Neutrophil (primary cell): ENCODE measurements around the gene CTBP2.

Experiments
- H3K27ac ChIP-seq: fragments of 200-600 bp; sonication (generic); 2 replicates; pipeline ENCODE4 v1.5.1; 2016; ENCODE audit warnings: mild to moderate bottlenecking, moderate library complexity
- H3K27me3 ChIP-seq: fragments of 200-600 bp; sonication (generic); 2 replicates; pipeline ENCODE4 v1.6.0; 2016; ENCODE audit warnings: mild to moderate bottlenecking
- H3K36me3 ChIP-seq: fragments of 200-600 bp; sonication (generic); 2 replicates; pipeline ENCODE4 v1.5.1; 2017
- H3K4me1 ChIP-seq, 2 experiments: fragments of 200-600 bp in 1 of 2; sonication (generic) in 1 of 2; 1 replicate in 1 of 2; 2 replicates in 1 of 2; pipeline versions ENCODE4 v1.5.1 to v1.6.1; 2013 to 2016; ENCODE audit warnings: low read depth in 1 of 2, low read length in 1 of 2, mild to moderate bottlenecking in 1 of 2, moderate library complexity in 1 of 2; ENCODE audit not compliant: control insufficient read depth in 1 of 2, insufficient read depth in 1 of 2
- H3K4me3 ChIP-seq, 2 experiments: fragments of 200-600 bp in 1 of 2; sonication (generic) in 1 of 2; 1 replicate in 1 of 2; 2 replicates in 1 of 2; pipeline ENCODE4 v1.5.1; 2013 to 2016; ENCODE audit warnings: low read depth in 1 of 2, low read length in 1 of 2, mild to moderate bottlenecking in 1 of 2, moderate library complexity in 1 of 2
- H3K9me3 ChIP-seq: fragments of 200-600 bp; sonication (generic); 2 replicates; pipeline ENCODE4 v1.5.1; 2016
- CTCF ChIP-seq: fragments of 200-600 bp; sonication (generic); IDR thresholded peaks from 2 replicates; pipeline ENCODE4 v1.5.1; 2016; ENCODE audit warnings: antibody characterized with exemption

Gene CTBP2

GRCh38 chr10:125066764-125067450 is 93.5 kb downstream of the CTBP2 start:
- no peaks in the 10 kb centered on the region for H3K36me3 ChIP-seq

GRCh38 chr10:125064681-125065492 is 95.5 kb downstream of the CTBP2 start:
- peaks cover 74 to 80% of the 10 kb centered on the region in 2 experiments for H3K4me1 ChIP-seq
- no peaks in the 10 kb centered on the region for H3K9me3 ChIP-seq
- TF ChIP-seq CTCF = no peak
- H3K27ac ChIP-seq = peak overlapping the region; percentile 93
- H3K27me3 ChIP-seq = no peaks in the 10 kb centered on the region
- H3K4me3 ChIP-seq = peak overlapping the region; percentile 55 to 67
- H3K36me3 ChIP-seq = no peaks in the 10 kb centered on the region

More at GRCh38 chr10:125066764-125067450, 93.5 kb downstream of the CTBP2 start:
- Histone ChIP-seq H3K9me3 (no peaks in the 10 kb centered on the region), H3K27ac (peak overlapping the region; percentile 93), H3K27me3 (no peaks in the 10 kb centered on the region), H3K4me3 (no peak overlapping the region), H3K4me1 (peaks cover 59 to 66% of the 10 kb centered on the region in 2 experiments)
- TF ChIP-seq CTCF = no peak

GRCh38 chr10:125063256-125063925 is 97.0 kb downstream of the CTBP2 start:
- Histone ChIP-seq H3K4me1 (peaks cover 70 to 74% of the 10 kb centered on the region in 2 experiments), H3K9me3 (no peaks in the 10 kb centered on the region), H3K4me3 (no peak overlapping the region), H3K36me3 (no peaks in the 10 kb centered on the region), H3K27ac (peak overlapping the region; percentile 93), H3K27me3 (no peaks in the 10 kb centered on the region)
- no peak for TF ChIP-seq CTCF

GRCh38 chr10:125062914-125063230 is 97.5 kb downstream of the CTBP2 start:
- Histone ChIP-seq H3K4me3 (no peak overlapping the region), H3K4me1 (peaks cover 75 to 80% of the 10 kb centered on the region in 2 experiments), H3K27me3 (no peaks in the 10 kb centered on the region), H3K36me3 (no peaks in the 10 kb centered on the region), H3K9me3 (no peaks in the 10 kb centered on the region), H3K27ac (peak overlapping the region; percentile 75)
- no peak for TF ChIP-seq CTCF

GRCh38 chr10:125062227-125062913 is 98.0 kb downstream of the CTBP2 start:
- Histone ChIP-seq H3K4me3 (peak overlapping the region; percentile 44 to 48), H3K9me3 (no peaks in the 10 kb centered on the region), H3K27me3 (no peaks in the 10 kb centered on the region), H3K27ac (peak overlapping the region; percentile 75), H3K36me3 (no peaks in the 10 kb centered on the region), H3K4me1 (peaks cover 80 to 85% of the 10 kb centered on the region in 2 experiments)
- TF ChIP-seq CTCF = no peak
